Memory B cell (primary cell): ENCODE results near the gene SETD2.

Experiments used
- ATAC-seq: fragments of 150-1000 bp; cut with Tn5 transposase; 2 replicates; pipeline ENCODE4 v1.10.0; 2021; ENCODE audit warnings: low read depth, mild to moderate bottlenecking, moderate library complexity
- DNase-seq, 2 donors: peaks; one replicate each; pipeline ENCODE4 v3.0.0; 2022; ENCODE audit warnings: low spot score in 2 of 2
- H3K27ac Mint-ChIP-seq: one replicate; pipeline ENCODE4 v1.8.0; 2022; ENCODE audit warnings: mild to moderate bottlenecking, moderate library complexity, mixed read lengths
- H3K27me3 Mint-ChIP-seq: one replicate; pipeline ENCODE4 v1.8.0; 2022; ENCODE audit warnings: mixed read lengths
- H3K36me3 Mint-ChIP-seq: one replicate; pipeline ENCODE4 v1.8.0; 2022; ENCODE audit warnings: mild to moderate bottlenecking, mixed read lengths
- H3K4me1 Mint-ChIP-seq: one replicate; pipeline ENCODE4 v1.8.0; 2022; ENCODE audit warnings: mixed read lengths
- H3K4me3 Mint-ChIP-seq: one replicate; pipeline ENCODE4 v1.8.0; 2022; ENCODE audit warnings: mild to moderate bottlenecking, moderate library complexity, mixed read lengths
- H3K9me3 Mint-ChIP-seq: one replicate; pipeline ENCODE4 v1.8.0; 2022; ENCODE audit warnings: mixed read lengths

SETD2 gene

GRCh38 chr3:47011371-47011770 lies 152.5 kb downstream of the SETD2 start:
- Mint-ChIP-seq H3K36me3 (no peaks in the 10 kb centered on the region), H3K27me3 (no peaks in the 10 kb centered on the region), H3K9me3 (no peaks in the 10 kb centered on the region), H3K4me1 (peaks cover 7% of the 10 kb centered on the region), H3K27ac (peak overlapping the region; percentile 89), H3K4me3 (no peak overlapping the region)
- ATAC-seq (no peak), DNase-seq (peak in 1 of 2 donors; percentile 9)

DNA sequence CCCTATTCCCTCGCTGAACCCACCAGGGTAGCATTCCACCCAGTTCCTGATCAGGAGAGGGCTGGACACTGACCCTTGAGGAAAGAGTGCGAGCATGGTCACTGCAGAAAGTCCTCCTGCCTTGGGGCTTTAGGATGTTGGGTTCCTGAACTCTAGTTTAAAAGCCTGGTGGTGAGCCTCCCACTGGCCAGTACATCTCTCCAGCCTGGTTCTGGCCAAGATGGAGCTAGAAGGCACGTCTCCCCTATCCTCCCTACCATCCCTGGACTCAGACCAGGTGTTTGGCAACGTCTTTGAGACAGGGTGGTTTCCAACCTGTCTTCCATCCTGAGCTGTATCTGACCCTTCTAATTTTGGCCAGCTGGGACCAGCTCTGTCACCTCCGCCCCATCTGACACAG lies 153.0 kb downstream of the SETD2 start:
- no peaks in the 10 kb centered on the region for H3K9me3 Mint-ChIP-seq
- peaks cover under 1% of the 10 kb centered on the region for H3K36me3 Mint-ChIP-seq
- no peak for ATAC-seq
- DNase-seq: no peak
- H3K4me1 Mint-ChIP-seq: peaks cover 4% of the 10 kb centered on the region
- H3K27me3 Mint-ChIP-seq: no peaks in the 10 kb centered on the region
- H3K4me3 Mint-ChIP-seq: peak overlapping the region; percentile 81
- H3K27ac Mint-ChIP-seq: peak overlapping the region; percentile 89

DNA sequence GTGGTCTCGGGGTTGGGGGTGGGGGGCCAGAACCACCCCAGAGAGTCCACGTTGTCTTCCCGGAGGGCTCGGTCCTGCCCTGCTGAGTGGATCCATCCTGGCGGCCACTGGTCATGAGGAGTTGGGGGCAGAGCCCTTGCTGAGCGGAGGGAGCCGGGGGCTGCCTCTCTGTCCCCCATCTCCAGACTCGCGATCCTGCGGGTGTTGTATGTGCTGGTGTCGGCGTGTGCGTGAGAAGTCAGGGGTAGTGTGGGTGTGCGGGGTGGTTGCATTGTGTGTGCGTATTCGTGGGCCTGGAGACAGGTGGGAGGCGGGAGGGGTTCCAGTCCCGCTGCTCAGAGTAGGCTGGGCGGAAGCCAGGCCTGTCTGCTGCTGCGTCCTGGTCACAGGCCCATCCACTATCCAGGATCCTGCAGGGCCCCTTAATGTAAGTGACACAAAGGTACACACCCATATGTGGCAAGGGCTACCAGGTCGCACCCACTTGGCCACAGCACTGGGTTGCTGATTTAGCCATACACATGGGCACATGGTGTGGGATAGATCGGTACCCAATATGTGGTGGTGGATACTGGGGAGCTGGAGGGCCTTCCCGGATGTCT lies 153.7 kb downstream of the SETD2 start:
- Mint-ChIP-seq H3K9me3 (no peaks in the 10 kb centered on the region), H3K27ac (peak overlapping the region; percentile 89), H3K4me3 (peak overlapping the region; percentile 81), H3K36me3 (peaks cover 3% of the 10 kb centered on the region), H3K4me1 (peaks cover 4% of the 10 kb centered on the region), H3K27me3 (no peaks in the 10 kb centered on the region)
- DNase-seq: no peak
- ATAC-seq: no peak

GRCh38 chr3:47009225-47010110 lies 154.4 kb downstream of the SETD2 start:
- DNase-seq: peak; percentile 71 to 75

GRCh38 chr3:47008851-47009224 lies 155.1 kb downstream of the SETD2 start:
- H3K27me3 Mint-ChIP-seq: no peaks in the 10 kb centered on the region
- peaks cover 6% of the 10 kb centered on the region for H3K36me3 Mint-ChIP-seq
- peaks cover 4% of the 10 kb centered on the region for H3K4me1 Mint-ChIP-seq
- H3K9me3 Mint-ChIP-seq: no peaks in the 10 kb centered on the region
- no peak overlapping the region for H3K27ac Mint-ChIP-seq
- DNase-seq (no peak), ATAC-seq (no peak)
- peak overlapping the region; percentile 81 for H3K4me3 Mint-ChIP-seq

More at GRCh38 chr3:47009225-47010110, 154.4 kb downstream of the SETD2 start:
- peak overlapping the region; percentile 89 for H3K27ac Mint-ChIP-seq
- H3K9me3 Mint-ChIP-seq: no peaks in the 10 kb centered on the region
- peak overlapping the region; percentile 81 for H3K4me3 Mint-ChIP-seq
- peaks cover 3% of the 10 kb centered on the region for H3K36me3 Mint-ChIP-seq
- no peaks in the 10 kb centered on the region for H3K27me3 Mint-ChIP-seq
- peak; percentile 90 for ATAC-seq
- H3K4me1 Mint-ChIP-seq: peaks cover 4% of the 10 kb centered on the region

DNA sequence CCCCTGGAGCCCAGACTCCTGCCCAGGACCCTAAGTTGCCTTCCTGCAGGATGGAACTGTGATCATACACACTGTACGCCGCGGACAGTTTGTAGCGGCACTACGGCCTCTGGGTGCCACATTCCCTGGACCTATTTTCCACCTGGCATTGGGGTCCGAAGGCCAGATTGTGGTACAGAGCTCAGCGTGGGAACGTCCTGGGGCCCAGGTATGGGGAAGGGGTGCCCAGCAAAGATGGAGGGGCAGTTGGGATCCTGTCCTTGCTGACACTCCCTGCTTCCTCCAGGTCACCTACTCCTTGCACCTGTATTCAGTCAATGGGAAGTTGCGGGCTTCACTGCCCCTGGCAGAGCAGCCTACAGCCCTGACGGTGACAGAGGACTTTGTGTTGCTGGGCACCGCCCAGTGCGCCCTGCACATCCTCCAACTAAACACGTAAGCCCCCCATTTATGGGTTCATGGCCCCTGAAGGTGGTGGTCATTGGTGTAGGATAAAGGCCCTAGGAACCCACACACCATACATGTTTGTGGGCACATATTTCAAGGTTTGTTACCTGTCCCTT lies 155.6 kb downstream of the SETD2 start:
- Mint-ChIP-seq H3K4me1 (peaks cover 4% of the 10 kb centered on the region), H3K27me3 (no peaks in the 10 kb centered on the region), H3K9me3 (no peaks in the 10 kb centered on the region), H3K4me3 (peak overlapping the region; percentile 81), H3K27ac (no peak overlapping the region), H3K36me3 (peaks cover 9% of the 10 kb centered on the region)
- DNase-seq (no peak), ATAC-seq (no peak)

GRCh38 chr3:47007482-47008233 lies 156.3 kb downstream of the SETD2 start:
- Mint-ChIP-seq H3K4me1 (peaks cover 4% of the 10 kb centered on the region), H3K36me3 (peaks cover 9% of the 10 kb centered on the region), H3K27me3 (no peaks in the 10 kb centered on the region), H3K27ac (no peak overlapping the region), H3K4me3 (no peak overlapping the region), H3K9me3 (no peaks in the 10 kb centered on the region)
- no peak for DNase-seq
- ATAC-seq: no peak

DNA sequence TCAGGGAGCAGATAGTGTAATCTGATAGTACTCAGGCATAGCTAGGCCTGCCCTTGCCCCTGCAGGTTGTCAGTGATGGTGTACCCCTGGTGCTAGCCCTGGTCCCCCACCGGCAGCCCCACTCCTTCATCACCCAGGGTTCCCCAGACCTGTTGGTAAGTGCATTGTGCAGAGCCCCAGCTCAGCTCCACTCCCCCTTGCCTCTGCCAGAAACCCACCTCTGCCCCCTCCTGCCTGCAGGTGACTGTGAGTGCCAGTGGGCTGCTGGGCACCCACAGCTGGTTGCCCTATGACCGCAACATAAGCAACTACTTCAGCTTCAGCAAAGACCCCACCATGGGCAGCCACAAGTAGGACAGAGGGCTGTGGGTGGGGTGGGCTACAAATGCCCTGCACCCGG lies 156.9 kb downstream of the SETD2 start:
- Mint-ChIP-seq H3K36me3 (peaks cover 12% of the 10 kb centered on the region), H3K27ac (no peak overlapping the region), H3K27me3 (no peaks in the 10 kb centered on the region), H3K4me1 (peaks cover 6% of the 10 kb centered on the region), H3K4me3 (no peak overlapping the region), H3K9me3 (no peaks in the 10 kb centered on the region)
- no peak for DNase-seq
- no peak for ATAC-seq

DNA sequence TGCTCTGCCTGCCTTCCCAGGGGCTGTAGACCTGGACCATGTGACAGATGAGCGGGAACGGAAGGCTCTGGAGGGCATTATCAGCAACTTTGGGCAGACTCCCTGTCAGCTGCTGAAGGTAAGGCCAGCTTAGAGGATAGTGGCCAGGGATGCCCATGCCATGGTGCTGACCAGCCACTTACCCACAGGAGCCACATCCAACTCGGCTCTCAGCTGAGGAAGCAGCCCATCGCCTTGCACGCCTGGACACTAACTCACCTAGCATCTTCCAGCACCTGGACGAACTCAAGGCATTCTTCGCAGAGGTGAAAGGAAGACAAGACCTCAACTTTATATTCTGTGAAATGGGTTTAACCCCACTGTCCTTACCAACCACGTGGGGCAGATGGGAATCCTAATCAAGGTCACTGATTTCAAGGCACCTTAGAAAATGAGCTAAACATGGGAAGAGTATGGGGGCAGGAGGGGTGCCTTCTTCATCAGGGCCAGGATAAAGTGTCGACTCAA lies 157.7 kb downstream of the SETD2 start:
- Mint-ChIP-seq H3K4me3 (no peak overlapping the region), H3K36me3 (peaks cover 12% of the 10 kb centered on the region), H3K4me1 (peaks cover 6% of the 10 kb centered on the region), H3K27me3 (no peaks in the 10 kb centered on the region), H3K27ac (no peak overlapping the region), H3K9me3 (no peaks in the 10 kb centered on the region)
- no peak for DNase-seq
- no peak for ATAC-seq

DNA sequence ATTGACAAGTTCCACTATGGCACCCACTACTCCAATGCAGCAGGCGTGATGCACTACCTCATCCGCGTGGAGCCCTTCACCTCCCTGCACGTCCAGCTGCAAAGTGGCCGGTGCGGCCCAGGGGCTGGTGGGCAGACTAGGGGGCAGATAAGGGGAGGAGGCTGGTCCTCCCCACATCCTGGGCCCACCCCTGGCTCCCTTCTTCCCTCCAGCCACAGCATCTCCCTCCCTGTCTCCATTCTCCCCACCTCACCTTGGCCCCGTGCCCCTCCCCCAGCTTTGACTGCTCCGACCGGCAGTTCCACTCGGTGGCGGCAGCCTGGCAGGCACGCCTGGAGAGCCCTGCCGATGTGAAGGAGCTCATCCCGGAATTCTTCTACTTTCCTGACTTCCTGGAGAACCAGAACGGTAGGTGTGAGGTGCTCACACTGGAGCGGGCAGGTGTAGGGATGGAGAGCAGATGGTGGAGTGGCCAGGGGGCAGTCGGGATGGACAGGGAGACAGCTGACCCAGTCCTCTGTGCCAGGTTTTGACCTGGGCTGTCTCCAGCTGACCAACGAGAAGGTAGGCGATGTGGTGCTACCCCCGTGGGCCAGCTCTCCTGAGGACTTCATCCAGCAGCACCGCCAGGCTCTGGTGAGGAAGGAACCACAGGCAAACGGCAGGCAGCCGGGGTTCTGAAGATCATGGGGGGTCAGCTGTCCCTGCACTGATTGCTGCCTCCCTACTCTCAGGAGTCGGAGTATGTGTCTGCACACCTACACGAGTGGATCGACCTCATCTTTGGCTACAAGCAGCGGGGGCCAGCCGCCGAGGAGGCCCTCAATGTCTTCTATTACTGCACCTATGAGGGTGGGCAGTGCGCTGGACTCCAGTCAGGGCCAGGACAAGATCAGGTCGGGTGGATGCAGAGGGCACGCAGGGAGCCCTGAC lies 158.4 kb downstream of the SETD2 start:
- ATAC-seq: no peak
- H3K36me3 Mint-ChIP-seq: peaks cover 12% of the 10 kb centered on the region
- peaks cover 6% of the 10 kb centered on the region for H3K4me1 Mint-ChIP-seq
- H3K27ac Mint-ChIP-seq: no peak overlapping the region
- no peaks in the 10 kb centered on the region for H3K27me3 Mint-ChIP-seq
- no peak overlapping the region for H3K4me3 Mint-ChIP-seq
- no peaks in the 10 kb centered on the region for H3K9me3 Mint-ChIP-seq
- no peak for DNase-seq

DNA sequence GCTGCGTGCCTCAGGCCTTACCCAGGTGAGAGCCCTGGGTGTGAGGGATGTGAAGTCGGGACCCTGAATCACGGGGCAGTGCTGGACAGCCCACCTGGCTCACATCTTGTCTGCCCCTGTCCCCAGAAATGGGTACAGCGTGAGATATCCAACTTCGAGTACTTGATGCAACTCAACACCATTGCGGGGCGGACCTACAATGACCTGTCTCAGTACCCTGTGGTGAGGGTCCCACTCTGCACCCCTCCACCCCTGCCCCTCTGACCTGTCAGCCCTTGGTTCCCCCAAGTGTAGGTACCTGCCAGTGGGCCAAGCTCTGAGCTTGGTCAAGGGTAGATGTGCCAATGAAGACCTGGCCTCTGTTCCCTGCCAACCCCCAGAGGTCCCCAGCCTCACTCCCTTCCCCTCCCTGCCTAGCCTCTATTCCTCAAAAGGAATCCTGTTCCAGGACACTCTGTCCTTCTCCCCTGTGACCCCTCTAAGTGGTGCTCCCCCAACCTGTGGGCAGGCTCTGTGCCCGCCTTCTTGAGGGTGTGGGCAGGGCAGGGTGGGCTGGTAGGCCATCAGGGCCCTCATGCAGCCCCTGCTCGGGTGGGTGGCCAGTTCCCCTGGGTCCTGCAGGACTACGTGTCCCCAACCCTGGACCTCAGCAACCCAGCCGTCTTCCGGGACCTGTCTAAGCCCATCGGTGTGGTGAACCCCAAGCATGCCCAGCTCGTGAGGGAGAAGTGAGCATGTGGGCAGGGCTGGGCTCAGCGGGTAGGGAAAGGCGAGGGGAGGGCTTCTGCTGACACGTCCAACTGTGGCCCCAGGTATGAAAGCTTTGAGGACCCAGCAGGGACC lies 159.3 kb downstream of the SETD2 start:
- H3K27me3 Mint-ChIP-seq: no peaks in the 10 kb centered on the region
- H3K9me3 Mint-ChIP-seq: no peaks in the 10 kb centered on the region
- H3K4me1 Mint-ChIP-seq: peaks cover 2% of the 10 kb centered on the region
- H3K36me3 Mint-ChIP-seq: peaks cover 12% of the 10 kb centered on the region
- H3K4me3 Mint-ChIP-seq: no peak overlapping the region
- no peak overlapping the region for H3K27ac Mint-ChIP-seq
- DNase-seq (no peak), ATAC-seq (no peak)
